DMS153 (cell line): ENCODE data around the gene ZMIZ1.

Source experiments
- DNase-seq: peaks from one replicate; lab custom pipeline; 2025; lab: John Stamatoyannopoulos, UW

Gene ZMIZ1

GRCh38 chr10:79170993-79171392 lies 102.2 kb downstream of the ZMIZ1 start:
- no peak for DNase-seq

- DNase-seq, result no peak
These were observed 102.7 kb downstream of the ZMIZ1 start for GRCh38 chr10:79171504-79171903.

- no peak for DNase-seq
These were observed 104.1 kb downstream of the ZMIZ1 start for GRCh38 chr10:79172881-79173280.

GRCh38 chr10:79173582-79174262 lies 105.0 kb downstream of the ZMIZ1 start:
- DNase-seq, result no peak

GRCh38 chr10:79176052-79176501 lies 107.3 kb downstream of the ZMIZ1 start:
- no peak for DNase-seq

- DNase-seq, result no peak
These were observed 108.3 kb downstream of the ZMIZ1 start for GRCh38 chr10:79176949-79177602.

GRCh38 chr10:79178070-79178576 lies 109.4 kb downstream of the ZMIZ1 start:
- DNase-seq, result no peak

GRCh38 chr10:79178614-79179163 lies 109.9 kb downstream of the ZMIZ1 start:
- DNase-seq, result no peak

- no peak for DNase-seq
These were observed 110.6 kb downstream of the ZMIZ1 start for GRCh38 chr10:79179164-79179956.

GRCh38 chr10:79179957-79180309 lies 111.2 kb downstream of the ZMIZ1 start:
- no peak for DNase-seq

- DNase-seq, result no peak
These were observed 111.9 kb downstream of the ZMIZ1 start for GRCh38 chr10:79180414-79181221.

- no peak for DNase-seq
These were observed 112.5 kb downstream of the ZMIZ1 start for GRCh38 chr10:79181227-79181626.

GRCh38 chr10:79181698-79182521 lies 113.1 kb downstream of the ZMIZ1 start:
- no peak for DNase-seq

- no peak for DNase-seq
These were observed 114.2 kb downstream of the ZMIZ1 start for GRCh38 chr10:79182781-79183467.

- DNase-seq, result no peak
These were observed 114.7 kb downstream of the ZMIZ1 start for GRCh38 chr10:79183468-79183865.

GRCh38 chr10:79184145-79184625 lies 115.4 kb downstream of the ZMIZ1 start:
- DNase-seq, result no peak

- no peak for DNase-seq
These were observed 115.9 kb downstream of the ZMIZ1 start for GRCh38 chr10:79184657-79185056.

- DNase-seq, result no peak
These were observed 116.5 kb downstream of the ZMIZ1 start for GRCh38 chr10:79185067-79185774.

- DNase-seq, result no peak
These were observed 117.1 kb downstream of the ZMIZ1 start for GRCh38 chr10:79185796-79186374.
